Stimulated activated CD4-positive, alpha-beta T cell treated with anti-CD3 and anti-CD28 coated beads, Interleukin-12 subunit alpha, Interleukin-12 subunit beta, amount 100 ng/mL, for 24 hours (primary cell): ENCODE data around the gene NR1H2.
"Not testable (repeated sequence)": the region's sequence is repeated elsewhere in the genome, so short reads cannot be mapped to it uniquely, and the experiment has no call there.

Source experiments
- DNase-seq, 2 experiments: peaks; one replicate each; pipeline ENCODE4 v3.0.0-alpha.2; 2020; ENCODE audit warnings: low read depth in 2 of 2

NR1H2 gene

GRCh38 chr19:50344661-50345318, 31.5 kb upstream of the NR1H2 start:
- no peak for DNase-seq

DNA sequence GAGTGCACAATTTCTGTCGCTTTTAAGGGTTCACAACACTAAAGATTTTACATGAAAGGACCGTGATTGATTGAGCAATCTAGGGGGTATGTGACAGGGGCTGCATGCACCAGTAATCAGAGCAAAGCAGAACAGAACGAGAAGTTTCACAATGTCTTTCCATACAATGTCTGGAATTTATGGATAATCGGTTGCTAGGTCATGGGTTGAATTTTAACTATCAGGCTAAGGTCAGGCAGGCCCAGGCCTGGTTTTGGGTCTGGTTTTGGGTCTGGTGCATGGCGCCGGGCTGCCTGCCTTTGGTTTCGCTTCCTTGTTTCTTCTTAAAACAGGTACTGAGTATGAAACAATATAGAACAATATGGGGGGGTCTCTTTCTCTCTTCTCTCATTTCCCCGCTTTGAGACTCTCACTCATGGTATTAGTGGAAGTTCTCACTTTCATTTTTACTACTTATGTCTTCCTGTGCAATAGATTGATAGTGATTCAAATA, 29.1 kb upstream of the NR1H2 start:
- not testable (repeated sequence) for DNase-seq

DNA sequence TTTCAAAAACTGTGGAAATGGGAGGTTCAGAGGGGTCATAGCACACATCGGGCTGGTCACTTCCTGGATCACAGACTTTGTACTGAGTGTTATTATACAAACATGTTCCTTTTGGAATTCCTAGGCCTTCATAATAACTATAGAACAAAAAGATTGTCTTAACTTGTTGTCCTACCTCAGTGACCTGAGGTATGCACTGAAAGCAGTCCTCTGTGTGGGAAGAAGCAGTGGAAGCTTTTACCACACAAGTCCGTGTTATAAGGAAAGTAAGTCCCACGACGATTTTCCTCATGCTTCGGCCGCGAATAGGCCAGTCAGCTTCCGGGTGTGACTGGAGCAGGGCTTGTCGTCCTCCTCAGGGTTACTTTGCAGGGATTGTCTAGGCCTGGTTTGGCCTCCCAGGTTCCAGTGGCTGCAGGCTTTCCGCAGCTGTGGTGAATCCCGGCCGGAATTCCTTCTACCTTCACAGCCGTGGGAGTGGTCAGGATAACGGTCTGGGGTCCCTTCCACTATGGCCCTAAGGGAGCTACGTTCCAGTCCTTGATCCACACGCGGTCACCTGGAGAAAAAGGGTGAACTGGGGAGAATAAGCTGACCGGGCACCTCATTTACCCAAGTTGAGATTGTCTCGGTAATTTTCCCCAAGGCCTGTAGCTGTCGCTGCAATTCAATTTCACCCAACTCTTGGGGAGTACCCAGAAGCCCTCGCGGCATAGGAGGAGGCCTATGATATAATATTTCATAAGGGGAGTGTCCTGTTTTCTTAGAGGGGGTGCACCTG, 26.8 kb upstream of the NR1H2 start:
- DNase-seq = no peak

- DNase-seq = no peak
Measured at GRCh38 chr19:50352242-50352641, 24.0 kb upstream of the NR1H2 start.

DNA sequence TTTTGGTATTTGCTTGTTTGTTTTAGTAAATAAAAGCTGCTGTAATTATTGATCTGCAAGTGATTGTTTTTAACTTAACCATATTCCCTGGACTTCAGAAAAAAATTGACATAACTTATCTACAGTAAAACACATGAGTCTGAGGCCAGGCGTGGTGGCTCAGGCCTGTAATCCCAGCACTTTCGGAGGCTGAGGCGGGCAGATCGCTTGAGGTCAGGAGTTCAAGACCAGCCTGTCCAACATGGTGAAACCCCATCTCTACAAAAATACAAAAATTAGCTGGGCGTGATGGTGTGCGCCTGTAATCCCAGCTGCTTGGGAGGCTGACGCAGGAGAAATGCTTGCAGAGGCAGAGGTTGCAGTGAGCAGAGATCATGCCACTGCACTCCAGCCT, 22.8 kb upstream of the NR1H2 start:
- DNase-seq = not testable (repeated sequence)

GRCh38 chr19:50356691-50357177, 19.5 kb upstream of the NR1H2 start:
- DNase-seq = no peak

- DNase-seq = peak; percentile 71 to 84
Measured at GRCh38 chr19:50357178-50358100, 18.8 kb upstream of the NR1H2 start.

- DNase-seq = peak; percentile 61 to 67
Measured at GRCh38 chr19:50358483-50359327, 17.6 kb upstream of the NR1H2 start.

GRCh38 chr19:50359328-50359818, 16.9 kb upstream of the NR1H2 start:
- DNase-seq = no peak

- DNase-seq = no peak
Measured at GRCh38 chr19:50361290-50362029, 14.8 kb upstream of the NR1H2 start.

GRCh38 chr19:50362030-50362412, 14.2 kb upstream of the NR1H2 start:
- no peak for DNase-seq

GRCh38 chr19:50362656-50363424, 13.4 kb upstream of the NR1H2 start:
- DNase-seq = no peak

DNA sequence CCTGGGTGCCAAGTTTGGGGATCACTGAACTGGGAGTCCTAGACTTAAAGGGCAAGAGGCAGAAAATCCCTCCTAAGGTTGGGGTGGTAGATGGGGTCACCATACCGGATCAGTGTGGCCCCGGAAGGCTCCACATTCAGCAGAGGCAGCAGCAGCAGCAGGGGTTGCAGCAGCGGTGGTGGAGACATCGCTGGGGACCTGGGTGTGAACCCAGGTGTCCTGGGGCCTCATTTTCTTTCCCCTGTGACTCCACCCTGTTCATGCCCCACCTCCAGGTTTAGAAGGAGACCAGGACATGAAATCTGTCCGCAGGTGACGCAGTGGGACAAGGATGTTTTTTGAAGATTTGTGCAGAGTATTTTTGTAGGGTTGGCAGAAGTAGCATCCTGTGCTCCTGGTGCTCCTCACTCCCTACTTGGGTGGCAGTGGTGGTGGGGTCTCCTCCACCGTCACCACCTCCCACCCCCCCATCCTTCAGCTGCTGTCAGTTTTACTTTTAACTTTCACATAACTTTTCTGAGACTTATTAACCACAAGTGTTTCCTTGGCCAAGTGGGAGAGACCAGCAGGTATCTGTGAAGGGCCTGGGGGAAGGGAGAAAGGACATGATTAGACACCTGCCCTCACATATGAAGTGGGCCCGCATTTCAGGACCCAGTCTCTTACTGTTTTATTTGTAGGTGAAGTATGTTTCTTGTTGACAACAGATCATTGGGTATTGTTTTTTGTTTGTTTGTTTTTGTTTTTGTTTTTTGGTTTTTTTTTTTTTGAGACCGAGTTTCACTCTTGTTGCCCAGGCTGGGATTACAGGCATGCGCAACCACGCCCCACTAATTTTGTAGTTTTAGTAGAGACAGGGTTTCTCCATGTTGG, 10.6 kb upstream of the NR1H2 start, which contains the start of gene NAPSA:
Gene NAPSA (minus strand): TSS at position 206 of the 873 bp plus-strand sequence. CDS start 18 bp downstream, at position 188.
- no peak for DNase-seq

- DNase-seq = peak; percentile 69 to 78
Measured at GRCh38 chr19:50368649-50369570, 7.3 kb upstream of the NR1H2 start.

DNA sequence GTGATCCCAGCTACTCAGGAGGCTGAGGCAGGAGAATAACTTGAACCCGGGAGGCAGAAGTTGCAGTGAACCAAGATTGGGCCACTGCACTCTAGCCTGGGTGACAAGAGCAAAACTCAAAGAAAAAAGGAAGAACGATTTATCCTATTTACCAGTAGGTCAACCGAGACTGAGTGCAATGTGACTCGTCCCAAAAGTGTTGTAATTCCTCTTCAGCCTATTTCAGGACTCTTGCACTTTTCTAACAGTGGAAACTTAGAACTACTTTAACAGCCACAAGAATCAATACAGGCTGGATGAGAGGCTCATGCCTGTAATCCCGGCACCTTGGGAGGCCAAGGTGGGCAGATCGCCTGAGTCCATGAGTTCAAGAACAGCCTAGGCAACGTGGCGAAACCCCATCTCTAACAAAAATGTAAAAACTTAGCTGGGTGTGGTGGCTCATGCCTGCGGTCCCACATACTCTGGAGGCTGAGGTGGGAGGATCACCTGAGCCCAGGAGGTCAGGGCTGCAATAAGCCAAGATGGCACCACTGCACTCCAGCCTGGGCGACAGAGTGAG, 4.3 kb upstream of the NR1H2 start:
- DNase-seq = no peak

DNA sequence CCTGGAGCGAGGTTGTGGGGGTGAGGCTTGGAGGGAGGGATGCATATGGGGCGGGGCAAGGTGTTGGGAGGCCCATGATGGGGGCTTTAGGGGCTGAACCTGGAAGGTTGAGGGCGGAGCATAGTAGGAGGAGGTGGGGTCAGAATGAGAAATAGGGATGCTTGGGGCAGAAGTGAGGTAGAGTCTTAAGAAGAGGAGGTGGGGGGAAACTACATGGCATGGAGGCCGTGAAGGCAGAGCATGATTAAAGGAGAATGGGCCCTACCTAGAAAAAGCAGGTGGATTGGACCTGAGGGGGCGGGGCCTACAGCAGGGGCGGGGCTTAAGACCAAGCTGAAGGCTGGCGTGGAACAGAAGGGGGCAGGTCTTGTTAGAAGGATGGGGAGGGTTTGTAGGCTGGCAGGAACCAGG, 799 bp downstream of the NR1H2 start:
- no peak for DNase-seq

- no peak for DNase-seq
Measured at GRCh38 chr19:50377517-50377916, 1.3 kb downstream of the NR1H2 start.
